ENCODE data around the gene ZDHHC7. TPM values are rescaled to one million over a fixed set of nuclear protein-coding genes. Genes with fewer than 3 reads are reported as not detected.

Gene ZDHHC7
- total RNA-seq, 1 donor from 2014 or later = 46.5 TPM

DNA sequence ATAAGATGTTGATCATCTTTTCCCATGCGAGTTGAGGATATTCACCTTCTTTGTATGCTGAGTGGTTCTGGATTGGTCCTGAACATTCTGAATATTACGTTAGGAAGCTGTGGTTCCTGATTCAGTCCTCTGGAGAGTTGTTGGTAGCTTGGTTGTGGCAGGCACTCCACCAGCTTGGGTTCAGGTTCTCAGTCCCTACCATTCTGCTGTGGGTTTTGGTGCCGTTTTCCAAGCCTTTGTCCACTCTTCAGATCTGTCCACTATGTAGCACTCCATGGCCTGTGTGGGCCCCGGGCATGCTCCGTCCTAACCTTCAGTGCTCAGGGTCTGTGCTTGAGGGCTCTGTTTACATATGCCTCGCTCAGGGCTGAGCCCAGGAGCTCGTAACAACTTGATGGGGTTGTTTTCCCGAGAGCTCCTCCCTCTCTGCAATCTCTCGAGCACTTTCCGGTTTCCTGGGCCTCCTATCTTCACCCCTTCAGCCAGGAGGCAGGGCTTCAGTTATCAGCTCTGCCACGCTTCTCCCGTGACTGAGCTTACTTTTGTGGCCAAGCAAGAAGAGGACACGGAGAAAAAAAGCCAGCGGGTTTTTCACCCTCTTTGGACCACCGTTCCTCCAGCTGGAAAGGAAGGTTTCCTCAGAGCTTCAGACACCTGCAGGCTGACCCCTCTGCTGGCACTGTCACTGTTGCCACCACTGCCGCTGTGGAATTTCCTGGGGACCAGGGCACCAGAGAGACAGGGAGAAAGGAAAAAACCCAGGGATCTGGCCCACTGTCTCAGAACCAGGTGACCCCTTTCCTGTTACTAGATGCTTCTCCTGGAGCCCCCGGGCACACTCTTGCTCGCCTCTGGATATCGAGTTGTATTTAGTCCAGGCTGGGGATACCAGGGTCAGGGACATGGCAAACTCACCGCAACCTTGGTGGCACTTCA, 35.9 kb upstream of the ZDHHC7 start:
- H3K27me3 Mint-ChIP-seq (ENCODE audit: unreplicated experiment) = no peaks in the 10 kb centered on the region
- peaks cover 7% of the 10 kb centered on the region for H3K36me3 Mint-ChIP-seq (ENCODE audit: low read depth, unreplicated experiment)
- no peaks in the 10 kb centered on the region for H3K9me3 Mint-ChIP-seq (ENCODE audit: unreplicated experiment)
- TF ChIP-seq, protein P1, sequence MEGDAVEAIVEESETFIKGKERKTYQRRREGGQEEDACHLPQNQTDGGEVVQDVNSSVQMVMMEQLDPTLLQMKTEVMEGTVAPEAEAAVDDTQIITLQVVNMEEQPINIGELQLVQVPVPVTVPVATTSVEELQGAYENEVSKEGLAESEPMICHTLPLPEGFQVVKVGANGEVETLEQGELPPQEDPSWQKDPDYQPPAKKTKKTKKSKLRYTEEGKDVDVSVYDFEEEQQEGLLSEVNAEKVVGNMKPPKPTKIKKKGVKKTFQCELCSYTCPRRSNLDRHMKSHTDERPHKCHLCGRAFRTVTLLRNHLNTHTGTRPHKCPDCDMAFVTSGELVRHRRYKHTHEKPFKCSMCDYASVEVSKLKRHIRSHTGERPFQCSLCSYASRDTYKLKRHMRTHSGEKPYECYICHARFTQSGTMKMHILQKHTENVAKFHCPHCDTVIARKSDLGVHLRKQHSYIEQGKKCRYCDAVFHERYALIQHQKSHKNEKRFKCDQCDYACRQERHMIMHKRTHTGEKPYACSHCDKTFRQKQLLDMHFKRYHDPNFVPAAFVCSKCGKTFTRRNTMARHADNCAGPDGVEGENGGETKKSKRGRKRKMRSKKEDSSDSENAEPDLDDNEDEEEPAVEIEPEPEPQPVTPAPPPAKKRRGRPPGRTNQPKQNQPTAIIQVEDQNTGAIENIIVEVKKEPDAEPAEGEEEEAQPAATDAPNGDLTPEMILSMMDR (IDR thresholded peaks at IDR 0.05; ENCODE audit: unreplicated experiment) = no peak
- DNase-seq (ENCODE audit: low spot score) = no peak
- peaks cover 11% of the 10 kb centered on the region for H3K4me1 Mint-ChIP-seq (ENCODE audit: unreplicated experiment)
- H3K4me3 Mint-ChIP-seq (ENCODE audit: unreplicated experiment) = no peak overlapping the region
- H3K27ac Mint-ChIP-seq (ENCODE audit: unreplicated experiment) = no peak overlapping the region

DNA sequence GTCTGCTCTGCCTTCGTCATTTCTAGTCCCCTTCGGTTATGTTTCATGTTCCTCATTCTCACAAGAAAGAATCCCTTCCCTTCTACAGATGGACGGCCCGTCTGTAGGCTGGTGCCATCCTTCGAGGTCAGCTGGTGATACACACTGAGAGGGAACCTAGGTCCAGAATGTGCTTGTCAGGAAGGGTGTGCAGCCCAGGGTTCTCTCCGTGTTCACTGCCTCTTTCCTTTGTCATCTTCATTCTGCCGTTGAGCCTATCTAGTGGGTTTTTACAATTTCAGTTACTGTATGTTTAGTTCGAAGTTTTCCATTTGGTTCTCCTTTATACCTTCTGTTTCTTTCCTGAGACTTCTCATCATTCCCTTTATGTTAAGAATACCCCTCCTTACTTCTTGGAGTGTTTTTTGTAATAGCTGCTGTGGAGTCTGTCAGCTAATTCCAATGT, 35.2 kb upstream of the ZDHHC7 start:
- peaks cover 5% of the 10 kb centered on the region for H3K36me3 Mint-ChIP-seq (ENCODE audit: low read depth, unreplicated experiment)
- TF ChIP-seq, protein P1 (IDR thresholded peaks at IDR 0.05; ENCODE audit: unreplicated experiment) = no peak
- DNase-seq (ENCODE audit: low spot score) = no peak
- H3K27me3 Mint-ChIP-seq (ENCODE audit: unreplicated experiment) = no peaks in the 10 kb centered on the region
- no peak overlapping the region for H3K4me3 Mint-ChIP-seq (ENCODE audit: unreplicated experiment)
- H3K9me3 Mint-ChIP-seq (ENCODE audit: unreplicated experiment) = no peaks in the 10 kb centered on the region
- no peak overlapping the region for H3K27ac Mint-ChIP-seq (ENCODE audit: unreplicated experiment)
- H3K4me1 Mint-ChIP-seq (ENCODE audit: unreplicated experiment) = peaks cover 11% of the 10 kb centered on the region

DNA sequence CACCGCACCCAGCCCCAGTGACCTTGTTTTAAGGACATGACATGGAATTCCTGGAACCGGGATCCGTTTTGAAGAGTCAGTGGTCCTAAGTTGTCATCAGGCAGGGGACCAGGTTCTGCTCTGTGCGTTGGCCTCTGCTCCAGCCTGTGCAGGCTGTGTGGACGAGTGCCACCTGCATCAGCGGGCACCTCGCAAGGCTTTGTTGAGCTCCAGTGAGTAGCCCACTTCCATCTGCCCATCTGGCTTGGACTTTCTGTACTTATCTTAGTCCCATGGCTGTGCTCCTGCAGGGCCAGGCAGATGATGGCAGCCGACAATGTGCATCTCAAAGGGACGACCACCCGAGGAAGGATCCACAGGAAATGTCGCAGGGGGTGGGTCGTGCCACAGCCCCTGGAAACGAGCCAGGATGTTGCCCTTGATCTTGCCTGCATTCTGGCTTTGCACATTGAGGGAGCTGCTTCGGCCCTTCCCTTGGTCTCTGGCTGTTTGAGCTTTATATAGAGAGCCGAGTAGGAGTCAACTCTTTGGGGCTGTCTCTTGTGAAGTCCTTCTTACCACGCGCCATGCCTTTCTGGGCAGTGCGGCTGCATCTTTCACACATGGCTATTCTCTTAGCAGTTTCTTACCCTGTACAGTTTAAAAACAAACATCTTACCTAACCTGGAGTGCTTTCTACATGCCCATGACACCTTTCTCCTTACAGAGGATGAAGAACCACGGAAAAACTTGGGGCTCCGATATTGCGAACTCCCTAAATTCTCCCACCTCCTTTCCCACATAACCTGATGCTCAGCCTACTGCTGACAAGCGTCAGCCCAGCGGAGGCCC, 34.5 kb upstream of the ZDHHC7 start:
- no peaks in the 10 kb centered on the region for H3K27me3 Mint-ChIP-seq (ENCODE audit: unreplicated experiment)
- DNase-seq (ENCODE audit: low spot score) = no peak
- H3K36me3 Mint-ChIP-seq (ENCODE audit: low read depth, unreplicated experiment) = peaks cover 4% of the 10 kb centered on the region
- TF ChIP-seq, protein P1 (IDR thresholded peaks at IDR 0.05; ENCODE audit: unreplicated experiment) = no peak
- no peak overlapping the region for H3K4me3 Mint-ChIP-seq (ENCODE audit: unreplicated experiment)
- peaks cover 11% of the 10 kb centered on the region for H3K4me1 Mint-ChIP-seq (ENCODE audit: unreplicated experiment)
- no peak overlapping the region for H3K27ac Mint-ChIP-seq (ENCODE audit: unreplicated experiment)
- no peaks in the 10 kb centered on the region for H3K9me3 Mint-ChIP-seq (ENCODE audit: unreplicated experiment)

DNA sequence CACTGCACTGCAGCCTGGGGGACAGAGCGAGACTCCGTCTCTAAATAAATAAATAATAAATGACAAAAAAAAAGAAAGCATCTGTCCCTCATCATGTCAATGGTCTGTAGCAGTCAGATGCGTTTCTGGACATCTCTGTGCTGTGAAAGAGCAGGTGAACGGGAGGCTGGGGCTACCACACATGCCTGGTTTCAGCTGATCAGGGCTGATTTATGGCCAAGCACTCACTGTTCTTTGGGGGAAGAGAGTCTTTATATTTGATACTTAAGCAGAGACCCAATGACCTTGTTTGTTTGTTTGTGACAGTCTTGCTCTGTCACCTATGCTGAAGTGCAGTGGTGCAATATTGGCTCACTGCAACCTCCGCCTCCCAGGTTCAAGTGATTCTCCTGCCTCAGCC, 33.7 kb upstream of the ZDHHC7 start:
- TF ChIP-seq, protein P1 (IDR thresholded peaks at IDR 0.05; ENCODE audit: unreplicated experiment) = no peak
- no peak overlapping the region for H3K27ac Mint-ChIP-seq (ENCODE audit: unreplicated experiment)
- peaks cover 4% of the 10 kb centered on the region for H3K36me3 Mint-ChIP-seq (ENCODE audit: low read depth, unreplicated experiment)
- no peaks in the 10 kb centered on the region for H3K9me3 Mint-ChIP-seq (ENCODE audit: unreplicated experiment)
- peaks cover 11% of the 10 kb centered on the region for H3K4me1 Mint-ChIP-seq (ENCODE audit: unreplicated experiment)
- no peaks in the 10 kb centered on the region for H3K27me3 Mint-ChIP-seq (ENCODE audit: unreplicated experiment)
- DNase-seq (ENCODE audit: low spot score) = no peak
- H3K4me3 Mint-ChIP-seq (ENCODE audit: unreplicated experiment) = no peak overlapping the region

All from endothelial cell (in vitro differentiated cells).